HG03469 (cell line): ENCODE measurements around the gene BRAP.
"Not testable (repeated sequence)": the region's sequence is repeated elsewhere in the genome, so short reads cannot be mapped to it uniquely, and the experiment has no call there.

Experiments used
- ATAC-seq: cut with Tn5 transposase; IDR thresholded peaks from one replicate; pipeline ENCODE4 v1.9.1; 2021; ENCODE audit warnings: mild to moderate bottlenecking, moderate library complexity, moderate number of reproducible peaks; ENCODE audit not compliant: unreplicated experiment

The BRAP gene

GRCh38 chr12:111624540-111624939 is 61.2 kb downstream of the BRAP start:
- ATAC-seq, result no peak

GRCh38 chr12:111617841-111618240 is 67.9 kb downstream of the BRAP start:
- ATAC-seq, result not testable (repeated sequence)

DNA sequence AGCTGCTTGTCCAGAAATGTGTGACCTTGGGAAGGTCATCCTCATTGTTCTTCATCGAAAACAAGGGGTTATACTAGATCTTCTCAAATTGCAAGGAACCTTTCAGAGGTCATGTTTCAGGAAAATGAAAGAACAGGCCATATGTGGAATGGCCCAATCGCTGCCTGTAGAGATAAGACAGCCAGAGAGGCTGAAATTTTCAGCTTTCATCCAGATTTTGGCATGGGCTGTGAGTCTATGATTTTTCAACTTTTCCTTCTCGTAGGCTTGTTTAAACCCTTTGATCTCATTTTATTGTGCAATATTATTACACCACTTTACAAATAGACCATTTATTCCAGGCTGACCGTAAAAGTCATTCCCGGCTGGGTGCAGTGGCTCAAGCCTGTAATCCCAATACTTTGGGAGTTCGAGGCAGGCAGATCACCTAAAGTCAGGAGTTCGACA is 69.6 kb downstream of the BRAP start:
- no peak for ATAC-seq

- ATAC-seq, result no peak
These were observed 78.5 kb downstream of the BRAP start for GRCh38 chr12:111607239-111607638.

- no peak for ATAC-seq
These were observed 79.0 kb downstream of the BRAP start for GRCh38 chr12:111606767-111607230.

DNA sequence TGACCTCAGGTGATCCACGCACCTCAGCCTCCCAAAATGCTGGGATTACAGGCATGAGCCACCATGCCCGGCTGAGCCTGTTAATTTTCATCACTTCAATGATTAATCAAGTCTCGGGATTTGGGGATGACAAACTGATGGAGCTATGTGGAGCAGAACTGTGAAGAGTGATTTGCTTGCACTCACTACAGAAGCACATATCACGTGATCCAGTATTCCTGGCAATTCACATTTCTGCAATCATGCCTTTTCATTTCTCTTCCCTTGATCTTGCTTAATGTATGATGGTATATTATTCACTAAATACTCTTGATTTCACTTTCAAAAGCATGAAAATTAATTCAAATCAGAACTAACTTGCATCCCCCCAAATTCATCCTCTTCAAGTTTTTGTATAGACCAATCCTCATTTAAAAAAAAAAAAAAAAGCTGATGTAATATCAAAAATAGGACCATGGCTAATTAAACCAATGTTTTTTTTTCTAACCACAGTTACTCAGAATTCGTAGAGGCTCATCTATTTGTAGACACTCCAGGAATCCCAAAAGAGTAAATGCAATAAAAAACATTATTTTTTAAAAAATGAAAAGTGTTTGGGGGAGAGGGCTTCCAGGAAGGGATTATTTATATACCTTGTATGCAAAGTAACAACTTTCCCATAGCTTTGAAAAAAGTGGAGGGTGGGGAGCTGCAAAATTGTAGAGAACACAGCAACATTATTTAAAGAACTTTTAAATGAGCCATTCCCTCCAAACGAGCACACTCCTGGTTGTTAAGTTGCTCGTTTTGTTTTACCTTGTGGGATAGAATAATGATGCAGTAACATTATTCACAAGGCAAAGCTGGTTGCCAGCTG is 79.6 kb downstream of the BRAP start:
- no peak for ATAC-seq

DNA sequence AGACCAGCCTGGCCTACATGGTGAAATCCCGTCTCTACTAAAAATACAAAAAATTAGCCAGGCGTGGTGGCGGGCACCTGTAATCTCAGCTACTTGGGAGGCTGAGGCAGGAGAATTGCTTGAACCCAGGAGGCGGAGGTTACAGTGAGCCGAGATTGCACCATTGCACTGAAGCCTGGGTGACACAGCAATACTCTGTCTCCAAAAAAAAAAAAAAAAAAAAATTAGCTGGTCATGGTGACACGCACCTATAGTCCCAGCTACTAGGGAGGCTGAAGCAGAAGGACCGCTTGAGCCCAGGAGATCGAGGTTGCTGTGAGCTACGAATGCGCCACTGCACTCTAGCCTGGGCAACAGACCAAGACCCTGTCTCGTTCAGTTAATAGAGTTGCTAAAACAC is 82.9 kb downstream of the BRAP start:
- ATAC-seq, result not testable (repeated sequence)

- ATAC-seq, result no peak
These were observed 83.4 kb downstream of the BRAP start for GRCh38 chr12:111602348-111602747.

DNA sequence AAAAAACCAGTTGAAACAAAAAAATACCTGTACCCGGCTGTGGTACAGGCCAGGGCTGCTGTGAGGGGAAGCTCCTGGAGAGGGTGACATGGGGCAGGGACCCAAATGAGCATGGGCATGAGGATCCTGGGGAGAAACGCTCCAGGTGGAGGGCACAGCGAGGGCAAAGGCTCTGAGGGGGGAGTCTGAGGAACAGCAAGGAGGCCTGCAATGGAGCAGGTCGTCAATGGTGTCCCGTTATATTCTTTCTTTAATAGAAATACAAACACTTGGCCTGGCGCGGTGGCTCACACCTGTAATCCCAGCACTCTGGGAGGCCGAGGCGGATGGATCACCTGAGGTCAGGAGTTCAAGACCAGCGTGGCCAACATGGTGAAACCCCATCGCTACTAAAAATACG is 84.8 kb downstream of the BRAP start:
- not testable (repeated sequence) for ATAC-seq

DNA sequence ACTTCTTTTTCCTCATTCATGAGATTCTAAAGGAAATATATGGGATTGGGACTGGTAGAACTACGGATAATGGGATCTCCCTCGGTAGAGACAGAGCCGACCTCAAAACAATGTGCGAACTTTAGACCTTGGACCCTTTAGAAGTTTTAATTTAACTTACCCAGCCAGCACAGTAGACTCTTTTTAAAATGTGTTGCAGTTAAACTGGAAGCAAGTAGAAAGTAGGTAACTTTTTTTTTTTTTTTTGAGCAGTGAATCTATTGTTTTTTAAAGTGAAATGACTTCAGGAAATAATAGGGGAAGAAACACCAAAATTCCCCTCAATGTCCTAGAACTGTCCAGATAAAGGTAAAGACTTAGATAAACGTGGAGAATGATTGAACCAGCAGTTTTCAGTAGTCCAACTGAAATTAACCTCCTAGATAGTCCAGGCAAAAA is 85.5 kb downstream of the BRAP start:
- ATAC-seq, result no peak

DNA sequence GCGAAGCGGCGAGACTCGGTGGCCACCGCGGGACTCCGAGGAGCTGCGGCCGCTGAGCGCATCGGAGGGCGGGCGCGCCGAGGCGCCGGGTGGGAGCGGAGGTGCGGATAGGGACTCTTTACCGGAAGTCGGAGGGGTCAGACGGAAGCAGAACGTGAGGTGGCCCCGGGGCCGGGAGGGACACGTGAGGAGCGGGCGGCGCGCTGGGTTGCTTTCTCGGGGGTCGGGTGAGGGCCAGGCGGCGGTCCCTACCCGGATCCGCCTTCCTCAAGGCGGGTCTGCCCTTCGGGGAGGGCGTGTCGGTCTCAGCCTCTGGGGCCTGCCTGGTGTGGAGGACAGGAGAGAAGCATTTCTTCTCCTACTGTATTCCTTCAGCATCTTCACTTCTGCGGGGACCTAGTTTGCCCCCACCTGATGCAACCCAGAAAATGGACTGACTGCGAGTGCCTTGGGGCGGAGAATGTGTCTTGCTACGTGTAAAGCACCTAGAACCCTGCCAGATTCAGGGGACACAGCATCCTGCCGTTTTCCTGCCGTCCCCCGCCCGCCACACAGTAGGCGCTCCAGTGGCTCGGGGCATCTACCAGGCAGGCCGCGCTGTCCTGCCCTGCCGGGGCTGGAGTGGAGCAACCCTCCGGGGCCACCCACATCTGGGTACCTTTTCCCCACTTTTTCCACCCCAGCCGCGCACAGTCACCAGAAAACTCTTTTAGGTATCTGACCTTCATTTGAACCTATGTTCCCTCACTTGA is 86.1 kb downstream of the BRAP start:
- ATAC-seq, result peak; percentile 36

GRCh38 chr12:111598637-111599452 is 86.9 kb downstream of the BRAP start, which contains the start of gene ATXN2:
Gene ATXN2 (minus strand): TSS chr12:111599315. CDS start chr12:111599034, 281 bp downstream.
- ATAC-seq, result peak; percentile 24

DNA sequence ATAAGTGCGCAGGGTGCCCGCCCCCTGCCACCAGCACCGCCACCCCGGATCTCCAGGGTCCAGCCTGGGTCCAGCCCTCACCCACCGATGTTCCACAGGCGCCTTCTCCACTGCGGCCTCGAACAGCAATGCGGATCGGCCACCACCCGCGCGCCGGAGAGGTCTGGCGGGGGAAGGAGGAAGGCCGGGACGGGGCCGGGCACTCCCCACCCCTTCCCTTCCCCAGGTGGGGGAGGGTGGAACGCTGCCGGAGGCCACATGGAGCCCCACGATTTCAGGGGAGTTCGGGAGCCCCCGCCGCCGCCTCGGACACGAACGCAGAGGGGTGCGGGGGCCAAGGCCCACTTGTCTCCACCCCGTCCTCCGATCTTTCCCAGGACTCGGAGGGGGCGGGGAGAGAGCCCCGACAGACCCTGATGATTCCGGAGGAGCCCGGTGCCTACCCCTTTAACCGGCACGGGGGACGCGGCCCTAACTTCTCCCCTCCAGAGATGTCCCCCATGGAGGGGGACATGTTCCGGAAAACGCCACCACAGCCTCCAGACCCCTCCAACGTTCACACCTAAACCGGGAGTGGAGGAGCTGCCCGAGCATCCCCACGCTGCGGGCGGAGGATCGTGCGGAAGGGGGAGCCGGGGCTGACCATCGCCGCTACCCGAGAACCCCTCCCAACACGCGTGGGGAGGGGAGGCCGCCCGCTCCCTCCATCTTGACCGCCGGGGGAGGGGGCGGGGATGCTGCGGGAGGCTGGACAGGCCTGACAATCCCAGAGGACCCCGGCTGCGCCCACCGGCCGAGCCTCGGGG is 87.7 kb downstream of the BRAP start:
- ATAC-seq, result no peak

DNA sequence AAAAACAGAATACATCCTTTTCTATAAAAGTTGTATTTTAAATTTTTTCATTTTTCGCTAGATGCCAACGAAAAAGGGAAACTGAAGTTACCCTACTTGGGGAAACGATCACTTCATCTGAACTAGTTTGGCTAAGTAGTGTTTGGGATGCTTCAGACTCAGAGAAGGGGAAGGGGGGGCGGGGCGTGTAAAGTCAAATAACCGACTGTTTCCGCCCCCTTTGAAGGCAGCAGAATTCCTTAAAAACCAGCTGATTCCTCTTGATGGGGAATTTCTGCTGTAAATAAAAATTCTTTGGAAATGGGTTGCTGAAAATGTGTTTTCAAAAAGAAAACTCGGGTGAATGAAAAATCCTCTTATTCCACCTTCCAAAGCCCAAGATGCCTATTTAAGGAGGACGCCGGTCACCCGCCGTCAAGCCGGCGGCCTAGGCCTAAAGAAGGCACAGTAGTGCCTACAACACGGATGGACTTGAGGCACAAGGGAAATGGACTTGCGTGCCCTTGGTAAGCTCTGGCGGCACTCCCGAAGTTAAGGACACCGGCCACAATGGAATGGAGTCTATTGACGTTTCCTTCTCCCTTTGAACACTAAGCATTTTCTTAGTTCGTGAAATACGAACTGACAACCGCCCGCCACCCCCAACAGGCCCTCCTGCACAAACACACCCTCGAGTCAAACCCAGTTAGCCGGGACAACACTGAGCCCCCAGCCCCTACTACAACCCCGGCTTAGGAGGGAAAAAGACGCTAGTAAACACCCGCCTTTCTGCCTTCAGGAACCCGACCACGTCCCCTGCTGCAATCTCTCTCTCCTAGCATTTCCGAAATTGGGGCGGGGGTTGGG is 88.5 kb downstream of the BRAP start:
- no peak for ATAC-seq

- not testable (repeated sequence) for ATAC-seq
These were observed 90.4 kb downstream of the BRAP start for GRCh38 chr12:111595341-111595835.
